Stimulated activated CD8-positive, alpha-beta memory T cell treated with anti-CD3 and anti-CD28 coated beads, Interleukin-4, amount 100 ng/mL, for 1 hour (primary cell): ENCODE results near the gene EDARADD.

Source experiments
- DNase-seq, 2 donors: peaks; one replicate each; pipeline ENCODE4 v3.0.0-alpha.2; 2020; ENCODE audit warnings: low read depth in 2 of 2, low spot score in 1 of 2

Gene EDARADD

GRCh38 chr1:236511735-236512418 lies 117.8 kb downstream of the EDARADD start:
- DNase-seq = no peak

- no peak for DNase-seq
These were observed 120.8 kb downstream of the EDARADD start for GRCh38 chr1:236514703-236515442.

GRCh38 chr1:236515443-236515958 lies 121.4 kb downstream of the EDARADD start:
- no peak for DNase-seq

- no peak for DNase-seq
These were observed 123.0 kb downstream of the EDARADD start for GRCh38 chr1:236516929-236517704.

GRCh38 chr1:236518322-236518721 lies 124.2 kb downstream of the EDARADD start:
- no peak for DNase-seq

- DNase-seq = no peak
These were observed 126.4 kb downstream of the EDARADD start for GRCh38 chr1:236520445-236521005.

- no peak for DNase-seq
These were observed 129.0 kb downstream of the EDARADD start for GRCh38 chr1:236522937-236523703.

- DNase-seq = peak; percentile 54 to 73
These were observed 129.6 kb downstream of the EDARADD start, which contains the start of gene LGALS8 for GRCh38 chr1:236523704-236524141. LGALS8 (plus strand) TSS chr1:236523982; CDS start chr1:236526071, 2,089 bp downstream.

GRCh38 chr1:236524142-236524894 lies 130.2 kb downstream of the EDARADD start:
- peak in 1 of 2 donors; percentile 29 for DNase-seq

GRCh38 chr1:236524895-236525184 lies 130.8 kb downstream of the EDARADD start:
- no peak for DNase-seq

GRCh38 chr1:236526079-236526478 lies 132.0 kb downstream of the EDARADD start:
- DNase-seq = no peak

- DNase-seq = no peak
These were observed 136.2 kb downstream of the EDARADD start for GRCh38 chr1:236530286-236530685.

GRCh38 chr1:236530959-236531358 lies 136.9 kb downstream of the EDARADD start:
- DNase-seq = no peak

- DNase-seq = no peak
These were observed 138.8 kb downstream of the EDARADD start for GRCh38 chr1:236532850-236533249.

GRCh38 chr1:236534151-236534651 lies 140.1 kb downstream of the EDARADD start:
- DNase-seq = no peak
